DMS53 treated with DMSO at 0.1 percent for 48 hours (cell line): Measurements from ENCODE around the gene SLC36A1.
"Not testable (repeated sequence)": the region's sequence is repeated elsewhere in the genome, so short reads cannot be mapped to it uniquely, and the experiment has no call there.

ENCODE experiments used
- DNase-seq: peaks from one replicate; lab custom pipeline; 2025; ENCODE audit not compliant: unreplicated experiment; lab: John Stamatoyannopoulos, UW

SLC36A1 gene

DNA sequence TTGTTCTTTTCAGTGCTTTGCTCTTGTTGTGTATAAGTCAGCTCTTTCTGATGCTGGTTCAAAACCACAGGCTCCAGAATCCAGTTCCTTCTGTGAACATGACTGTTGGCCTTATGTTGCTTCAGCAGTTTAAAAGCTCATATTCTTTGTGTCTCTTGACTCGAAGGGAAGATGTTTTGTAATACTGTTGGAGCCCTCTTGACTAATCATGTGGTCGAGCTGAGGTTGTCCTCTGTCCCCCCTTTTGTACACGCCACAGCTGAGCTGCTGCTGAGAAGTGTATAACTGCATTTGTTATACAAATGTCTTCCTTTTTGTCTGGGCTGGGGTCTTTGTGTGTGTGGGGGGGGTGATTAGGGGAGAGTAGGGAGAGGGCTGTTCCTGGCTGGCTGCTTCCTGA is 35.8 kb downstream of the SLC36A1 start:
- DNase-seq, result no peak

DNA sequence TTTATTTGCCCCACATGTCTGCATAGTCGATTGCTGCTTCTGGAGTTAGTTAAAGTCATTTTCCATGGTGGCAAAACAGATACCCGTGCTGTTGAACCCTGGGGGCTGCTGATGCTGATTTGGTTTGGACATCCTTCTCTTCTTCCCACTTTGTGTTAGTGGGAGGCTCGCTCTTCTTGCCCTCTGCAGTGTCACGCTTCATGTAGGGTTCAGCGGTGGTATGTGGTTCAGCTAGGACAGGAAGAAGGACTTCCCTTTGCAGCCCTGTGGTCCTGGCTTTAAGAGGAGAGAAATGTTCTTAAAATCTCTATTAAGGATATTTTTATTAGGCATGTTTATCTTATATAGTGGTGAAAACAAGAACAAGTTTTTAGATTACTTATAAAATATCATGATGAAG is 36.2 kb downstream of the SLC36A1 start:
- DNase-seq, result no peak

- no peak for DNase-seq
Measured at GRCh38 chr5:151487544-151487943, 40.1 kb downstream of the SLC36A1 start.

DNA sequence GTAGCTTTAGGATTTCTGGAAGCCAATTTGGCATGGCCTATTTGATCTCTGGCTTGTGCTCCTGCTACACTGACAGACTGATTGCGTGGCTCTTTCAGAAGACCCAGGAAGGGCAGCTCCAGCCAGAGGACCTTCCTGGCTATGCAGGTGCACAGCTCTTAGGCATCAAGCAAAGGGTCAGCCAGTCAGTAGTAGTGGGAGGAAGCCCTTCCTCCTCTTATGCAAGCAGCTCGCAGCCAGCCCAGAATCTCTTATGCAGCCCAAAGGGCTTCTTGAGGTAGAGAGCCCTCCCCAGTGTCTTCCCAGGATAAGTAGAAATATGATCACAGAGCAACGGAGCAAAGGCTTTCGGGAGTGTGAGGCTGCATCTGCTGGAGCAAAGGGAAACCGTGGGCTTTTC is 43.2 kb downstream of the SLC36A1 start:
- DNase-seq, result no peak

DNA sequence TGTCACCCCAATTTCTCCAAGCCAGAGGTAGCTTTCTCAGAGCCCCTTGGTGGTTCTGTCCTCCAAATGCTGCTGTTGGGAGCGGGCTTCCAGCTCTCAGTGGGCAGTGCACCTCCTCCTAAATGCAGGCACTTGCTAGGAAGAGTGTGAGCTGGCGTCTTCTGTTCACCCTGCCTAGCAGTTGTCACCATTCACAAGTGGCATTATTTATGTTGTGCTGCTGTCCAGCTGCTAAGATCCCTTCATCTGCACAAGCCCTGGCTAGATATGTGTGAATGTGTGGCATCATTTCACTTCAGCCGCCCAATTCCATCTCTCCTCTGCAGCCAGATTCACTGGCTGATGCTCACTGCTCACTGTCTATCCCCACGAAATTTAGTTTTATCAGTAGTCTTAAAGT is 43.7 kb downstream of the SLC36A1 start:
- DNase-seq, result no peak

- no peak for DNase-seq
Measured at GRCh38 chr5:151492729-151493128, 45.3 kb downstream of the SLC36A1 start.

DNA sequence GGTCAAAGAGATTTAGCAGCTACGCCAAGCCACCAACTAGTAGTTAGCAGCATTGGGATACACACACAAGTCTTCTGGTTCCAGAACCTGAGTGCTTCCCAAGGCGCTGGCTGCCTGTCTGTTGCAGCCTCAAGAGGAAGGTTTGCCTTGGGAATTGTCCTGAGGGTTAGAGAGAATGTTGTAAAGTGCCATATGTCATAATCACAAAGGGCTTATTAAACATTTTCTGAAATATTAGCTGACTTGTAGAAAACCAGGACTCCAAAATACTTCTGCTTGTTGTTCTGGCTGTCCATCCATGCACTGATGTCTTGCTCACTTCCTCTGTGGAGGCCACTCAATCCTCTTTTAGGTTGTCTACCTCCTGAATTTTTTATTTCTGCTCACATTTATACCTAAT is 46.3 kb downstream of the SLC36A1 start:
- DNase-seq, result no peak

DNA sequence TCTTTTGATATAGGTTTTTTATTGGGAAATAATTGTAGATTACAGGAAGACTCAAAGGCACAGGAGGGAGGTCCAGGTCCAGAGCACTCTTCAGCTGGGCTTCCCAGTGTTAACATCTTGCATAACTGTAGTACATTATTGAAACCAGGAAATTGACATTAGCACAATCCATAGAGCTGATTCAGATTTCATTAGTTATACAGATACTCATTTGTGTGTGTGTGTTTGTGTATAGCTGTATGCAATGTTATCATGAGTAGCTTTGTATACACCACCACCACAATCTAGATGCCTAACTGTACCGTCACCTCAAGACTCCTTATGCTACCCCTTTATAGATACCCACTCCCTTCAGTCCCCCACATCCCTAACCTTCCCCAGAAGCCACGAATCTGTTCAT is 47.9 kb downstream of the SLC36A1 start:
- no peak for DNase-seq

DNA sequence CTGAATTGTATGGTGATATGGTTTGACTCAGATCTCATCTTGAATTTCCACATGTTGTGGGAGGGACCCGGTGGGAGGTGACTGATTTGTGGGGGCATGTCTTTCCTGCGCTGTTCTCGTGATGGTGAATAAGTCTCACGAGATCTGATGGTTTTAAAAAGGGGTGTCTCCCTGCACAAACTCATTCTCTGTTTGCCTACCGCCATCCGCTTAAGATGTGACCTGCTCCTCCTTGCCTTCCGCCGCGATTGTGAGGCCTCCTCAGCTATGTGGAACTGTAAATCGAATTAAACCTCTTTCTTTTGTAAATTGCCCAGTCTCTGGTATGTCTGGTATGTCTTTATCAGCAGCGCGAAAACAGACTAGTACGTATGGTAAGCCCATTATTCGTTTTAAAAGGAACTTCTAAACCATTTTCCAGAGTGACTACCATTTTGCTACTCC is 48.7 kb downstream of the SLC36A1 start:
- no peak for DNase-seq

- no peak for DNase-seq
Measured at GRCh38 chr5:151497391-151498002, 50.1 kb downstream of the SLC36A1 start.

- DNase-seq, result no peak
Measured at GRCh38 chr5:151498395-151499155, 51.2 kb downstream of the SLC36A1 start.

GRCh38 chr5:151499501-151500035 is 52.2 kb downstream of the SLC36A1 start:
- no peak for DNase-seq

DNA sequence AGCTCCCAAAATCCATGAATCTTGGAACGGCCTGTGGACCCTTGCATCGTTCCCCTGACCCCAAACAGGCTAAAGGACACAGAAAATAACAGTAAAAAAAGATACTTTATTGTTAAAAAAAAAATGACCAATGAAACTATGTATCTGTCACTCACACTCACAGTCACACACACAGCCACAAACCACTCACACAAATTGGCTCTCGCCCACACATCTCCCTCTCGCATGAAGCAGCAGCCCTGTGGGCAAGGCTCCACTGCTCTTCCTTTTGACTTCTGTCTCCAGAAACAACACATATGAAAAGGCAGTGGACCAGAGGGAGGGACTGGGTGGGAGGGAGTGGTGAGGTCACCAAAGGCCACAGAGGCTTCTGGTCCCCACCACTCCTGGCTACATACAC is 56.6 kb downstream of the SLC36A1 start:
- DNase-seq, result no peak

DNA sequence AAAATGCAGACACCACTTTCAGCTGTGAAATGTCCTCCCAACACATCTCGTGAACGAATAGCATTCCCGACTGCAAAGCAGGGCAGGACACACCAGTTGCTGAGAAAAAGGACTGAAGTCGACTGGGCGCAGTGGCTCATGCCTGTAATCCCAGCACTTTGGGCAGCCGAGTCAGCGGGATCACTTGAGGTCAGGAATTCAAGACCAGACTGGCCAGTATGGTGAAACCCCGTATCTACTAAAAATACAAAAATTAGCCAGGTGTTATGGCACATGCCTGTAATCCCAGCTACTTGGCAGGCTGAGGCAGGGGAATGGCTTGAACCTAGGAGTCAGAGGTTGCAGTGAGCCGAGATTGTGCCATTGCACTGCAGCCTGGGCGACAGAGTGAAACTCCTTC is 60.9 kb downstream of the SLC36A1 start:
- not testable (repeated sequence) for DNase-seq

DNA sequence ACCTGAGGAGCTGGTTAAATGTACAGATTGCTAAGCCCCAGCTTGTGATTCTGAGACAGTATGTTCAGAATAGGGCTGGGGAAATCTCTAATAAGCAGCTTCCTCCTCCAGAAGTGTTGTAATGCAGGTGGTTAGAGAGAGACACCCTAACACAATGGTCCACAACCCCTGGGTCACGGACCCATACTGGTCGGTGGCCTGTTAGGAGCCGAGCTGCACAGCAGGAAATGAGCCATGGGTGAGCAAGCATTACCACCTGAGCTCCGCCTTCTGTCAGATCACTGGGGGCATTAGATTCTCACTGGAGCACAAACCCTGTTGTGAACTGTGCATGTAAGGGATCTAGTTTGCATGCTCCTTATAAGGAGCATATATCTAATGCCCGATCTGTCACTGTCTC is 61.8 kb downstream of the SLC36A1 start:
- no peak for DNase-seq

- no peak for DNase-seq
Measured at GRCh38 chr5:151509836-151510235, 62.4 kb downstream of the SLC36A1 start.

GRCh38 chr5:151517122-151517920 is 69.9 kb downstream of the SLC36A1 start:
- no peak for DNase-seq

GRCh38 chr5:151520294-151520693 is 72.9 kb downstream of the SLC36A1 start:
- no peak for DNase-seq

DNA sequence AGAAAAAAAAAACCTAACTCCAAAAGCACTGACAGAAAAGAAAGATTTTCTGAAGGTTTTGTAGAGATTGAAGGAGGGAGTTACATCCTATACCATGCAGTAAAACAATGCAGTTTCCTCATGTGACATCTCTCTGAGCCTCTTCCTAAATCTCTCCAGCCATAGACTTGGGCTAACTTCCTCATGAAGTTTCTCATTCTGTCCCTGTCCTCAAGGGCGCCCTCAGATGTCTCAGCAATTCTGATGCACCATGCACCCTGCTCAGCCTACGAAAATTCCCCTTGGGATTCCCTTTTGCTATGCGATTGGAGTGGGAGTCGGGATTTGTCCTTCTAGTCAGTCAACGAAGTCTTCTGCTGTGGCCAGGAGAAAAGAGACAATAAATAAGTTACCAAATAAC is 74.8 kb downstream of the SLC36A1 start:
- DNase-seq, result no peak

DNA sequence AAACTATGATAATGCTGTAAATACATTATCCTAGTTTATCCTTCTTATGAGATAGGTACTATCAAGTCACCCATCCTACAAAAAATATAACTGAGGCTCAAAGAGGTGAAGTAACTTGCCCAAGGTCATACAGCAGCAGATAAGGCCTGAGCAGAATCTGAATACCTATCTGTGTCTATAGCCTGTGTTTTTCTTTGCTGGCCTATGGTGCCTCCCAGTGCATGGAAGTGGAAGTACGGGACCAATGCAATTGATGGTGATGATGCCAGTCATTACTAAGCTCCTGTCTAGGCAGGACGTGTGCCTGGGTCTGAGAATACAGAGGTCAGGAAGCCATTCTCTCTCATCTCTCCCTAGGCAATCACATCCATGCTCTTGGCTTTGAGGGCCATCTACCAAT is 75.9 kb downstream of the SLC36A1 start:
- DNase-seq, result peak; percentile 49

DNA sequence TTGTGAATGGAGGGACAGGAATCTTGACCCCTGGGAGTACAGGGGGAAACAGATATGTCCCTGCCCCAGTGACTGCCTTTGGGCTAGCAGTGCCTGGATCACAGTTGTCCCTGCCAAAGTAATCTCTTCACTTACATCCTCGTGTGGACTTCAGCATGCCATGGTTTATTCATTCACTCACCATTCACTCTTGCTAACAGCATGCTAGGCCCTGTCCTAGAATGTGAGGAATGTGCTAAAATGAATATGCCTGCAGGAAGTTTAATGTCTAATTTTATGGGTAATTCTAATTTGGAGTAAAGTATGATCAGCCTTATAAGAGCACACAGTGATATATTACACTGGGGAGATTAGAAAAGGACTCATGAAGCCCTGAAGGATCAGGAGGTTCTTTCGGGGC is 80.8 kb downstream of the SLC36A1 start:
- no peak for DNase-seq

DNA sequence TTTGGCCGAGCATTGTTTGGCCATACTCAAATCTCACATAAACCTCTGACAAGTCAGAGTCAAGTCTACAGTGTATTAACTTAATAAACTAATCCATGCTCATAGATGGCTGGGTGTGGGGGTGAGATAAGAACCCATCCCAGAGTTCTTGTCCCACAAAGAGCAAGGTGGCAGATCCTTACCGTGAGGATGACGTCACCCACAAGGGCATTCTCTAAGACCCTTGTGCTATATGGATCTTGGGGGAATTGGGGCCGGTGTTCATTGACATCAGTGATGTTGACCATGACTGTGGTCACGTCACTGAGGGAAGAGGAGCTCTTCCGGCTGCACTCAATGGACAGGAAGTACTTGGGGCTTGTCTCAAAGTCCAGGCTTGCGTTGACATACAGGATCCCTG is 81.6 kb downstream of the SLC36A1 start:
- no peak for DNase-seq
